HAP-1 (cell line): ENCODE data around the gene SLC20A1.

Experiments
- DNase-seq, 2 experiments: peaks; one replicate each; pipeline ENCODE4 v3.0.0-alpha.2; 2016 to 2020; ENCODE audit warnings: low spot score in 2 of 2
- H3K27me3 ChIP-seq: fragments of 250-450 bp; sonication (Bioruptor Pico); 2 replicates; pipeline ENCODE4 v1.5.1; 2020; ENCODE audit warnings: low read depth, mild to moderate bottlenecking, moderate library complexity
- H3K36me3 ChIP-seq: fragments of 250-450 bp; sonication (Bioruptor Pico); replicated peaks from 2 replicates; pipeline ENCODE4 v1.5.1; 2020; ENCODE audit warnings: mild to moderate bottlenecking
- H3K4me1 ChIP-seq: fragments of 250-450 bp; sonication (Bioruptor Pico); 2 replicates; pipeline ENCODE4 v1.5.1; 2020; ENCODE audit warnings: mild to moderate bottlenecking
- H3K4me3 ChIP-seq: fragments of 250-450 bp; sonication (Bioruptor Pico); 2 replicates; pipeline ENCODE4 v1.5.1; 2020; ENCODE audit warnings: mild to moderate bottlenecking, moderate library complexity
- H3K9me3 ChIP-seq: fragments of 250-450 bp; sonication (Bioruptor Pico); 2 replicates; pipeline ENCODE4 v1.5.1; 2020; ENCODE audit warnings: mild to moderate bottlenecking, moderate library complexity
- in situ Hi-C: fragments of 300-500 bp; cut with MboI; formaldehyde crosslinking; loops from 3 replicates; pipeline ENCODE4 v1.14.3; 2020; ENCODE audit warnings: low sequenced_read_pairs, inconsistent platforms, mixed read lengths

The SLC20A1 gene

DNA sequence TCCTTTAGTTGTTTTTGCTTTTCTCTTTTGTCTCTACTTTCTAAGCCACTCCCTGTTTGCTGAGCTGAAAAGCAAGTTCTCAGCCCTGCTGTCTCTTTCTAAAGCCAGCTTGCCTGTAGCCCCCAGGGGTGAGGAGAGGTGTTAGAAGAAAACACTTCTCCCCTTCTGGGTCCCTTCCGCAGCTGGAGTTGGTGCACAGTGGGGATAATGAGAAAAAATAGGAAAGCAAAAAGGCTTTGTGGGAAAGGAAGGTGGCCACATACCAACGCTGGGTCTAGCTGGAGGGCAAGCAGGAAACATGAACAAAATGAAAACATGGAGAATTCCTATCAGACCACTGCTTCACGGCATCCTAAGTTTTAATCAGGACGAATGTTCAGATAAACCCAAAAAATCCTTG is 15.5 kb upstream of the SLC20A1 start:
- no peaks in the 10 kb centered on the region for H3K4me1 ChIP-seq
- H3K4me3 ChIP-seq: no peak overlapping the region
- H3K9me3 ChIP-seq: no peaks in the 10 kb centered on the region
- no peaks in the 10 kb centered on the region for H3K27me3 ChIP-seq
- DNase-seq: no peak
- in situ Hi-C loops: no loop called here
- no peaks in the 10 kb centered on the region for H3K36me3 ChIP-seq

DNA sequence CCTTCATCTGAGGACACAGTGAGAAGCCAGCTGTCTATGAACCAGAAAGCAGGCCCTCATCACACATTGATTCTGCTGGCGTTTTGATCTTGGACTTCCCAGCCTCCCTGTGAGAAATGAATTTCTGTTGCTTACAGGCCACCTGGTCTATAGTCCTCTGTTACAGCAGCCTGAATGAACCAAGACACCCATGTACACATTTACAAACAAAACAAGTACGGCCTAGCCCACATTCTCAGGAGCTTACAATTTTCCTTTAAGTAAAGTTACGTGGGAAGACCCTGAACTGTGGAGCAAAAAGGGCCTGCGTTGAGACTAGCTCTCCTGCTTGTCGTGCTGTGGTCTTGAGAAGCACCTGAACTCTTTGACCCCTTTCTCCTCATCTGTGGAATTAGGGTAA is 12.0 kb upstream of the SLC20A1 start:
- H3K27me3 ChIP-seq: no peaks in the 10 kb centered on the region
- in situ Hi-C loops: no loop called here
- H3K9me3 ChIP-seq: no peaks in the 10 kb centered on the region
- H3K4me3 ChIP-seq: no peak overlapping the region
- no peak for DNase-seq
- H3K4me1 ChIP-seq: no peaks in the 10 kb centered on the region
- no peaks in the 10 kb centered on the region for H3K36me3 ChIP-seq

GRCh38 chr2:112634153-112634873 is 11.4 kb upstream of the SLC20A1 start:
- Histone ChIP-seq H3K27me3 (no peaks in the 10 kb centered on the region), H3K4me3 (no peak overlapping the region)
- in situ Hi-C loops: no loop called here

GRCh38 chr2:112634874-112635157 is 10.9 kb upstream of the SLC20A1 start:
- H3K27me3 ChIP-seq: no peaks in the 10 kb centered on the region
- H3K36me3 ChIP-seq: no peaks in the 10 kb centered on the region
- H3K9me3 ChIP-seq: no peaks in the 10 kb centered on the region
- no peaks in the 10 kb centered on the region for H3K4me1 ChIP-seq
- no peak for DNase-seq
- in situ Hi-C loops: no loop called here
- H3K4me3 ChIP-seq: no peak overlapping the region

More at GRCh38 chr2:112634153-112634873, 11.4 kb upstream of the SLC20A1 start:
- Histone ChIP-seq H3K36me3 (no peaks in the 10 kb centered on the region), H3K4me1 (no peaks in the 10 kb centered on the region), H3K9me3 (no peaks in the 10 kb centered on the region)
- DNase-seq: no peak

DNA sequence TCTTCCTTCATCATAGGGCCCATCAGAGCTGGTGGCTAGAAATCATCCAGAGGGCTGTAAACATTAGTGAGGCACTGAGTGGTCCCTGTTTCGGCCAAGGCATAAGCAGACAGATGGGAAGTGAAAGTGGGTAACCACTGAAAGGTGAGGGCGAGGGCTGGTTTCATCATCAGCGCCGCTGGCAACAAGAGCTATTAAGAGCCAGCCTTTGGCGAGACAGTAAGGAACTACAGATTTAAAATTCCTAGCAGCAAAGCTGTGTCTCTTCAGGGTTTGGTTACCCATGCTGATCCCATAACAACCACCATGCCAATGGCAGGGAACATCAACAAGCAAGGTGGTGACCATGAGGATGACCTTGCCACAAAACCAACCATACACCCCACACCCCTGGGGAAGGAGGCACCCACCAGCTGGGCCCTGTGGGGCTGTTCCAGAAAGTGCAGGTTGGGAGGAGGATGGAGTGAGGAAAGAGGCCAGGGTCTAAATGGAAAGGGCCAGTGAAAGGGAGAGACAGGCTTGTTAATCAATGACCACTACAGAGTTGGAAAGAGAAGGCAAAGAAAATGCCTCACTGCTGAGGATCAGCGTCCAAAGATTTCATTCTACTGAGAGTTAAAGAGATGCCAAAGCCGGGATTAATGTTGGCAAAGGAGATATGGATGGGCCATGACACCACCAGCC is 9.0 kb upstream of the SLC20A1 start:
- Histone ChIP-seq H3K27me3 (no peaks in the 10 kb centered on the region), H3K36me3 (no peaks in the 10 kb centered on the region), H3K4me3 (no peak overlapping the region), H3K4me1 (no peaks in the 10 kb centered on the region), H3K9me3 (no peaks in the 10 kb centered on the region)
- DNase-seq: no peak
- in situ Hi-C loops: no loop called here

DNA sequence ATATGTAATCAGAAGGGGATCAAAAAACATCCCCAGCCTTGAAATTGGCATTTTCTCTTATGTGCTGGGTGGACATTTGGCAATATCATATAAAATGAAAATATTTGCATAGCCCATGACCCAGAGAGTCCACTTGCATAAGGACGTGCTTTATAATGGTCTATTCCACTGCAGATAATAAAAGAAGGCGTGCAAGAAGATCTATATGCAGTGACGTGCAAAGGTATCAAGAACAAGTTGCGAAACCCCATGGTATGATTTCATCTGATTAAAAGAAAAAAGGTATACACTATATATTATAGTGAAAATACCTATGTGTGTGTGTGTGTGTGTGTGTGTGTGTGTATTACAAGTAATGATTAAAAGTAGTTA is 8.5 kb upstream of the SLC20A1 start:
- no peak overlapping the region for H3K4me3 ChIP-seq
- no peaks in the 10 kb centered on the region for H3K27me3 ChIP-seq
- H3K36me3 ChIP-seq: no peaks in the 10 kb centered on the region
- in situ Hi-C loops: no loop called here
- H3K9me3 ChIP-seq: no peaks in the 10 kb centered on the region
- no peak for DNase-seq
- H3K4me1 ChIP-seq: no peaks in the 10 kb centered on the region

DNA sequence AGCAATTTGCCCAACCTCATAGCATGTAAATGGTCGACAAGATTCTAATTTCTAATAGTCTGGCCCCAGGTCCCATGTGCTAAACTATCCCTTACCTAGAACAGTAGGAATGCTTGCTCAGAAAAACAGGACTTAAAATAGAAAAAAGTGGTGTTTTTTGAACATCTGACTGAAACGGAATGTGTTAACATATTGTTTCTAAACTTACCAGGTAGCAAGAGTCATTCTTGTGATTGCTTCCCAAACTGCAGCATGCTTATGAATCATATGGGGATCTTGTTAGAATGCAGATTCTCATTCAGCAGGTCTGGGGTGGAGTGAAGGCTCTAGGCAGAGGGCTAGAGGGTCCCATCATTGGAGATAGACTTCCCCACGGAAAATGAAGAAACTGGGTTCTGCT is 5.8 kb upstream of the SLC20A1 start:
- H3K36me3 ChIP-seq: no peaks in the 10 kb centered on the region
- no peaks in the 10 kb centered on the region for H3K9me3 ChIP-seq
- H3K4me1 ChIP-seq: peaks cover 5% of the 10 kb centered on the region
- in situ Hi-C loops: no loop called here
- no peaks in the 10 kb centered on the region for H3K27me3 ChIP-seq
- no peak overlapping the region for H3K4me3 ChIP-seq
- no peak for DNase-seq

DNA sequence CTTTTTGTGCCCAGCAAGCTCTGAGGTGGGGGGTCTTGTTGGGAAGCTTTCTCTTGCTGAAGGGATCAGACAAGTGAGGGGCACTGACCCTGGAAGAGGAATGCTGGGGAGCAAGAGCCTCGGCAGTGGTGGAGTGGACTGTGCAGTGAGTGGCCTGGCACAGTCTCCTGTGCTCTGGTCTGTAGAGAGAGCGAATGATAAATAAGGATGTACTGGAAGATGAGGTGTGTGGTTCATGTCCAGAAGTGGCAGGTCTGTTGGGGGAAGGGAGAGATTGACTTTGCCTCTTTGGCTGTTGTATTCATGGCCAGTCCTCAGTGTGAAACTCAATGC is 5.3 kb upstream of the SLC20A1 start:
- in situ Hi-C loops: no loop called here
- H3K4me3 ChIP-seq: no peak overlapping the region
- H3K36me3 ChIP-seq: no peaks in the 10 kb centered on the region
- no peaks in the 10 kb centered on the region for H3K27me3 ChIP-seq
- no peak for DNase-seq
- no peaks in the 10 kb centered on the region for H3K9me3 ChIP-seq
- H3K4me1 ChIP-seq: peaks cover 6% of the 10 kb centered on the region

- no peaks in the 10 kb centered on the region for H3K9me3 ChIP-seq
- no peaks in the 10 kb centered on the region; the same call in 1 of the 2 replicates for H3K36me3 ChIP-seq
- no peaks in the 10 kb centered on the region for H3K27me3 ChIP-seq
- in situ Hi-C loops: no loop called here
- no peak for DNase-seq
- H3K4me3 ChIP-seq: no peak overlapping the region
- peaks cover 6% of the 10 kb centered on the region for H3K4me1 ChIP-seq
Measured at GRCh38 chr2:112640800-112641675, 4.7 kb upstream of the SLC20A1 start.

GRCh38 chr2:112641701-112642100 is 4.0 kb upstream of the SLC20A1 start:
- no peaks in the 10 kb centered on the region for H3K27me3 ChIP-seq
- no peaks in the 10 kb centered on the region for H3K9me3 ChIP-seq
- H3K36me3 ChIP-seq: no peaks in the 10 kb centered on the region; the same call in 1 of the 2 replicates
- DNase-seq: no peak
- in situ Hi-C loops: no loop called here
- no peak overlapping the region for H3K4me3 ChIP-seq
- H3K4me1 ChIP-seq: peaks cover 6% of the 10 kb centered on the region

GRCh38 chr2:112642561-112642960 is 3.2 kb upstream of the SLC20A1 start:
- Histone ChIP-seq H3K36me3 (peaks cover 7% of the 10 kb centered on the region), H3K9me3 (no peaks in the 10 kb centered on the region), H3K27me3 (no peaks in the 10 kb centered on the region), H3K4me1 (peaks cover 10% of the 10 kb centered on the region), H3K4me3 (no peak overlapping the region)
- no peak for DNase-seq
- in situ Hi-C loops: no loop called here

DNA sequence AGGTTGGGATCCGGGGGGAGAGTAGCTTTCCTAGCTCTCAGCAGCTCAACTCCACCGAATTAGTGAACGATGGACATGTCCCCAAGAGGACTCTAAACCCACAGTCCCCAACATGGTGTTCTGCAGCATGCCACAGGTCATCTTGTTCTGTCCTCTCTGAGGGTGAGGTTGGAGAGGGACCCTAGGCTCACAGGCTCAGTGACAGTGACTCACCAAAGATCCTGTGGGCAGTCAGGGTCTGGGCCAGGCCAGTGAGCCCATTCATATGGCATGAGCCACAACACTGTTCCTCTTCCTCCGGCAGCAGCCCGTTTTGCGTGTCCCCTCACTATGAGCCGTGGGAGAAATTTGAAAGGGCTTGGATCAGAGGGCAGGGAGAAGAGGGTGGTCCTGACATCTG is 2.8 kb upstream of the SLC20A1 start:
- DNase-seq: no peak
- Histone ChIP-seq H3K4me1 (peaks cover 14% of the 10 kb centered on the region), H3K36me3 (peaks cover 10% of the 10 kb centered on the region), H3K4me3 (no peak overlapping the region), H3K9me3 (no peaks in the 10 kb centered on the region), H3K27me3 (no peaks in the 10 kb centered on the region)
- in situ Hi-C loops: no loop called here

DNA sequence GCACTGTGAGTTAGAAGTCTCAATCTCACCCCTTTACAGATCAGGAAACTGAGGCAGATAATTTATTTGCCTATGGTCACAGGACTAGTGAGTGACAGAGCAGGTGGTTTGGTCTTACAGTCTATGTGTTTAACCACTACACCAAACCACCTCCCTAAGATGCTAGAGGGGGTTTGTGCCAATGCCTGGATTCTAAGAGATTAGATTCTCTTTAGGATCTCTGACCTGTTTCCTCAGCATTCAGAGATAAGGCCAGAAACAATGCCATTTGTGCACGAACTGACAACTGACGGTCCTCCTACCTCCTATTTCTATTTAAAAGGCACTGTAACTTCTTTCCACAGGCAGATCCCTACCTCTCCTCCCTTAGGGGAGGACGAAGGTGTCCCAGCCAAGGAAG is 2.3 kb upstream of the SLC20A1 start:
- Histone ChIP-seq H3K36me3 (peaks cover 13% of the 10 kb centered on the region), H3K4me1 (peaks cover 18% of the 10 kb centered on the region), H3K27me3 (no peaks in the 10 kb centered on the region), H3K9me3 (no peaks in the 10 kb centered on the region), H3K4me3 (no peak overlapping the region)
- no peak for DNase-seq
- in situ Hi-C loops: no loop called here
